Stromal cell of bone marrow (primary cell): ENCODE results near the gene SEC14L2.

Source experiments
- DNase-seq: peaks from one replicate; pipeline ENCODE4 v3.0.0-alpha.2; 2012; ENCODE audit warnings: low read depth

The SEC14L2 gene

GRCh38 chr22:30396871-30397655 is at the start of gene SEC14L2:
TSS of gene SEC14L2 (plus strand) at chr22:30397018. CDS start at chr22:30397117, 99 bp downstream.
- peak; percentile 21 for DNase-seq

- DNase-seq, result no peak
Measured at GRCh38 chr22:30347255-30347892, 49.4 kb upstream of the SEC14L2 start.

- DNase-seq, result no peak
Measured at GRCh38 chr22:30348404-30348803, 48.4 kb upstream of the SEC14L2 start.

- DNase-seq, result no peak
Measured at GRCh38 chr22:30348809-30349208, 48.0 kb upstream of the SEC14L2 start.

GRCh38 chr22:30351226-30351625 is 45.6 kb upstream of the SEC14L2 start:
- DNase-seq, result no peak

GRCh38 chr22:30354644-30355043 is 42.2 kb upstream of the SEC14L2 start:
- DNase-seq, result no peak

GRCh38 chr22:30356449-30357235 is 40.2 kb upstream of the SEC14L2 start, which contains the start of the genes CCDC157 and SF3A1:
TSS of gene CCDC157 (plus strand) at chr22:30357007. CDS start at chr22:30366001, 8,994 bp downstream.
TSS of gene SF3A1 (minus strand) at chr22:30356894. CDS start at chr22:30356792, 102 bp downstream.
- DNase-seq, result peak; percentile 76

GRCh38 chr22:30357236-30357570 is 39.6 kb upstream of the SEC14L2 start:
- DNase-seq, result no peak

- DNase-seq, result no peak
Measured at GRCh38 chr22:30357650-30358215, 39.1 kb upstream of the SEC14L2 start.

GRCh38 chr22:30358541-30358940 is 38.3 kb upstream of the SEC14L2 start:
- no peak for DNase-seq

- DNase-seq, result no peak
Measured at GRCh38 chr22:30361916-30362650, 34.7 kb upstream of the SEC14L2 start.

- DNase-seq, result no peak
Measured at GRCh38 chr22:30362651-30363281, 34.1 kb upstream of the SEC14L2 start.

GRCh38 chr22:30365891-30366290 is 30.9 kb upstream of the SEC14L2 start:
- DNase-seq, result no peak

- no peak for DNase-seq
Measured at GRCh38 chr22:30368420-30368819, 28.4 kb upstream of the SEC14L2 start.

- DNase-seq, result no peak
Measured at GRCh38 chr22:30370641-30371230, 26.1 kb upstream of the SEC14L2 start.

GRCh38 chr22:30371321-30371720 is 25.5 kb upstream of the SEC14L2 start:
- DNase-seq, result no peak

- no peak for DNase-seq
Measured at GRCh38 chr22:30371981-30372380, 24.8 kb upstream of the SEC14L2 start.

- DNase-seq, result no peak
Measured at GRCh38 chr22:30372915-30373314, 23.9 kb upstream of the SEC14L2 start.

GRCh38 chr22:30373331-30374325 is 23.2 kb upstream of the SEC14L2 start:
- DNase-seq, result no peak
